Liver (tissue), 9 donors: ENCODE results near the gene MUL1. TPM values are rescaled to one million over a fixed set of nuclear protein-coding genes. Genes with fewer than 3 reads are reported as not detected.
A peak's percentile ranks its signal among the peaks of the same experiment; 100 is the strongest.

Experiments
- DNase-seq: peaks from one replicate; pipeline ENCODE4 v3.0.0-alpha.2; 2017; ENCODE audit warnings: low spot score
- H3K27ac ChIP-seq, 2 donors: one replicate each; pipeline ENCODE4 v1.7.0; 2013; ENCODE audit warnings: inconsistent platforms in 2 of 2, low read length in 2 of 2, control low read depth in 1 of 2, low read depth in 1 of 2, mild to moderate bottlenecking in 1 of 2
- H3K27me3 ChIP-seq, 4 donors: one replicate each; pipeline versions ENCODE4 v1.6.1 to v1.7.0; 2013; ENCODE audit warnings: low read length in 3 of 4, inconsistent platforms in 1 of 4, mild to moderate bottlenecking in 1 of 4, moderate library complexity in 1 of 4; ENCODE audit not compliant: control insufficient read depth in 4 of 4, insufficient read depth in 4 of 4
- H3K36me3 ChIP-seq, 4 donors: one replicate each; pipeline versions ENCODE4 v1.6.1 to v1.7.0; 2013; ENCODE audit warnings: low read length in 3 of 4, mild to moderate bottlenecking in 3 of 4, low read depth in 1 of 4, moderate library complexity in 1 of 4; ENCODE audit not compliant: control insufficient read depth in 4 of 4, insufficient read depth in 3 of 4
- H3K4me1 ChIP-seq, 4 donors: one replicate each; pipeline versions ENCODE4 v1.6.1 to v1.7.0; 2013; ENCODE audit warnings: low read length in 3 of 4, mild to moderate bottlenecking in 3 of 4, moderate library complexity in 1 of 4; ENCODE audit not compliant: control insufficient read depth in 4 of 4, insufficient read depth in 4 of 4
- H3K4me3 ChIP-seq, 3 donors: one replicate each; pipeline versions ENCODE4 v1.6.1 to v1.7.0; 2013; ENCODE audit warnings: low read length in 3 of 3, control low read depth in 1 of 3, low read depth in 1 of 3, mild to moderate bottlenecking in 1 of 3
- H3K9ac ChIP-seq, 2 donors: one replicate each; pipeline ENCODE4 v1.7.0; 2013; ENCODE audit warnings: low read length in 2 of 2, mild to moderate bottlenecking in 2 of 2, moderate library complexity in 2 of 2, control low read depth in 1 of 2, low read depth in 1 of 2
- H3K9me3 ChIP-seq, 4 donors: one replicate each; pipeline versions ENCODE4 v1.6.1 to v1.7.0; 2013; ENCODE audit warnings: low read length in 3 of 4; ENCODE audit not compliant: control insufficient read depth in 4 of 4
- EGR1 ChIP-seq, 2 donors: IDR thresholded peaks; 2 replicates each; pipeline ENCODE4 v1.6.1; 2016 to 2018; ENCODE audit warnings: antibody characterized with exemption in 2 of 2, low read depth in 2 of 2
- FOXA1 ChIP-seq: IDR thresholded peaks from 2 replicates; pipeline ENCODE4 v1.6.1; 2016; ENCODE audit warnings: antibody characterized with exemption
- FOXA2 ChIP-seq: IDR thresholded peaks from 2 replicates; pipeline ENCODE4 v1.6.1; 2016; ENCODE audit warnings: antibody characterized with exemption
- GABPA ChIP-seq, 2 donors: IDR thresholded peaks in 1 of 2; conservative IDR thresholded peaks in 1 of 2; 2 replicates each; pipeline ENCODE4 v1.6.1; 2016; ENCODE audit warnings: antibody characterized with exemption in 2 of 2, mild to moderate bottlenecking in 1 of 2, moderate library complexity in 1 of 2
- HNF4A ChIP-seq, 2 donors: conservative IDR thresholded peaks; 2 replicates each; pipeline ENCODE4 v1.6.1; 2016; ENCODE audit warnings: antibody characterized with exemption in 2 of 2, mild to moderate bottlenecking in 2 of 2
- RAD21 ChIP-seq, 2 donors: IDR thresholded peaks; 2 replicates each; pipeline ENCODE4 v1.6.1; 2016; ENCODE audit warnings: antibody characterized with exemption in 2 of 2, mild to moderate bottlenecking in 2 of 2
- RXRA ChIP-seq, 2 donors: IDR thresholded peaks; 2 replicates each; pipeline ENCODE4 v1.6.1; 2017 to 2018; ENCODE audit warnings: antibody characterized with exemption in 2 of 2, mild to moderate bottlenecking in 1 of 2
- TAF1 ChIP-seq: conservative IDR thresholded peaks from 2 replicates; pipeline ENCODE4 v1.6.1; 2016; ENCODE audit warnings: antibody characterized with exemption, mild to moderate bottlenecking
- YY1 ChIP-seq: IDR thresholded peaks from 2 replicates; pipeline ENCODE4 v1.6.1; 2016; ENCODE audit warnings: antibody characterized with exemption, mild to moderate bottlenecking
- WGBS: extraction: QIAGEN DNeasy Blood & Tissue Kit; methylation state at CpG from one replicate; pipeline ENCODE4 v1.1.7; 2013; 5-methylcytosine and 5-hydroxymethylcytosine counted together
- polyA plus RNA-seq, 2 donors: library from polyadenylated mRNA; stranded (reverse) in 1 of 2; unstranded in 1 of 2; fragments of 200-250 nt in 1 of 2; fragments of >200 nt in 1 of 2; fragmentation: Nextera tagmentation in 1 of 2; extraction: Ambion mirVana in 1 of 2; gene quantifications; one replicate each; pipeline versions ENCODE4 v1.2.1 to v1.2.3, GENCODE V29; 2013 to 2015
- total RNA-seq, 2 donors: library from RNA; depleted of rRNA; stranded (reverse); fragments of >200 nt; gene quantifications; one replicate each; pipeline ENCODE4 v1.2.3, GENCODE V29; 2014
- TF ChIP-seq, protein P1 (sequence below): IDR thresholded peaks from 2 replicates; pipeline ENCODE4 v1.6.1; 2016; ENCODE audit warnings: antibody characterized with exemption
- TF ChIP-seq, protein P2 (sequence below): IDR thresholded peaks from 2 replicates; pipeline ENCODE4 v1.6.1; 2016; ENCODE audit warnings: antibody characterized with exemption
- TF ChIP-seq, protein P3 (sequence below): IDR thresholded peaks from 2 replicates; pipeline ENCODE4 v1.6.1; 2016; ENCODE audit warnings: antibody characterized with exemption, mild to moderate bottlenecking
- donor health status: healthy.
- donor health status: healthy.
- donor health status: healthy.
- donor health status: healthy.
- donor health status: healthy.

The MUL1 gene
- total and polyA plus RNA-seq, 4 donors = 9.5 to 19.4 (median 16.8) TPM

DNA sequence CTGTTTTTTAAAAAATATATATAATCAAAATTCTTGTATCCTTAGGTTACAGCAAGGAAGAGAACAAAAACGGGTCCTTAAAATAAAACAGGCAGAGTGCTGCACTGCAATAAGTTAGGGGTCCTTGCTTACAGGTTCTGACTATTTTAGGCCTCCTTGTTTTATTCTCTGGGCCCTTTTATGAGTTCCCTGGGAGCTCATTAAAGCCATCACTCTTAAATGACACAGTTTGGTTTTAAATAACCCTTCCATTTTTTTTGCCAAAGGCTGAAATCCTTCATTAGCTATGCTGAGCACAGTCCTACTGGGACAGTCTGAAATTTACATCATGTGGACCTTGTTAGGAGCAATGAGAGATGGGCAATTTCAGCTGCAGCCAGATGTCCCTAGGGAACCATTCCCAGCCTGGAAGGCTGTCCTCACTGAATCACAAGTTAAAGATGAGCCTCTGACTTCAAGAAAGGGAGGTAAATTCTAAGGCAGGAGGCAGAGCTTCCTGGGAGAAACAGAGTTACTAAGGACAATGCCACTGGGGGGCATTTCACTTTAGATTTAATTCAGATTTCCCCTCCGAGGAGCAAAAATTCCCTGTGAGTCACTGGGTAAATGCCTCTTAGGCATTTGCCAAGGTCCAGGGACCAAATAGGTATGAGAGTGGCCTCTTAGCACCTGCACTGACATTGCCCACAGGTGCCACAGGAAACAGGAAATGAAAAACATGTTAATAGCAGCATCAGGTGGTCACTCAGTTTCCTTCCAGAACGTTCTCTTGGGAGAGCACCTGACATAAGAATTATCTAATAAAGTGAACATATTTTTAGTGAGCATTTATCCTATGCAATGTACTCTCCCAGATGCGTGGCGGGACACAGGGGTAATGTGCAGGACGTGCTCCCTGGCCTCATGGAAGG is 3.8 kb upstream of the MUL1 start (continued):
- no peak for TF ChIP-seq YY1
- TF ChIP-seq, protein P1, sequence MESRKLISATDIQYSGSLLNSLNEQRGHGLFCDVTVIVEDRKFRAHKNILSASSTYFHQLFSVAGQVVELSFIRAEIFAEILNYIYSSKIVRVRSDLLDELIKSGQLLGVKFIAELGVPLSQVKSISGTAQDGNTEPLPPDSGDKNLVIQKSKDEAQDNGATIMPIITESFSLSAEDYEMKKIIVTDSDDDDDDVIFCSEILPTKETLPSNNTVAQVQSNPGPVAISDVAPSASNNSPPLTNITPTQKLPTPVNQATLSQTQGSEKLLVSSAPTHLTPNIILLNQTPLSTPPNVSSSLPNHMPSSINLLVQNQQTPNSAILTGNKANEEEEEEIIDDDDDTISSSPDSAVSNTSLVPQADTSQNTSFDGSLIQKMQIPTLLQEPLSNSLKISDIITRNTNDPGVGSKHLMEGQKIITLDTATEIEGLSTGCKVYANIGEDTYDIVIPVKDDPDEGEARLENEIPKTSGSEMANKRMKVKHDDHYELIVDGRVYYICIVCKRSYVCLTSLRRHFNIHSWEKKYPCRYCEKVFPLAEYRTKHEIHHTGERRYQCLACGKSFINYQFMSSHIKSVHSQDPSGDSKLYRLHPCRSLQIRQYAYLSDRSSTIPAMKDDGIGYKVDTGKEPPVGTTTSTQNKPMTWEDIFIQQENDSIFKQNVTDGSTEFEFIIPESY = no peak
- no peak for TF ChIP-seq HNF4A (conservative IDR thresholded peaks at IDR 0.05)

DNA sequence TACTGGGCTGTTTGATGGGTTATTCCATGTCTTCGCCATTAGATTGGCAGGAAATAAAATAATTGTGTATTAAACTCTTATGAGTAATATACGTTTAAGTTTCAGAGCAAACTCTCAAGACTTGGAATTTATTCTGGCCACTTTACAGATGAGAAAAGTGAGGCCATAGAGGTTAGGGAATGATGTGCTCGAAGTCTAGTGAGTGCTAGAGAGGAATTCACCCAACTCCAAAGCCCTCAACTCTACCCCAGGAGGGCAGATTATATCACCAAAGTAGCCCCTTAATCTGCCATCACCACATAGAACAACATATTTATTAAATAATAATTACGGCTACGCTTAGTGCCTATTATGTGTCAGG is 440 bp upstream of the MUL1 start:
- TF ChIP-seq, protein P2, sequence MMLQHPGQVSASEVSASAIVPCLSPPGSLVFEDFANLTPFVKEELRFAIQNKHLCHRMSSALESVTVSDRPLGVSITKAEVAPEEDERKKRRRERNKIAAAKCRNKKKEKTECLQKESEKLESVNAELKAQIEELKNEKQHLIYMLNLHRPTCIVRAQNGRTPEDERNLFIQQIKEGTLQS = no peak
- TF ChIP-seq, protein P3, sequence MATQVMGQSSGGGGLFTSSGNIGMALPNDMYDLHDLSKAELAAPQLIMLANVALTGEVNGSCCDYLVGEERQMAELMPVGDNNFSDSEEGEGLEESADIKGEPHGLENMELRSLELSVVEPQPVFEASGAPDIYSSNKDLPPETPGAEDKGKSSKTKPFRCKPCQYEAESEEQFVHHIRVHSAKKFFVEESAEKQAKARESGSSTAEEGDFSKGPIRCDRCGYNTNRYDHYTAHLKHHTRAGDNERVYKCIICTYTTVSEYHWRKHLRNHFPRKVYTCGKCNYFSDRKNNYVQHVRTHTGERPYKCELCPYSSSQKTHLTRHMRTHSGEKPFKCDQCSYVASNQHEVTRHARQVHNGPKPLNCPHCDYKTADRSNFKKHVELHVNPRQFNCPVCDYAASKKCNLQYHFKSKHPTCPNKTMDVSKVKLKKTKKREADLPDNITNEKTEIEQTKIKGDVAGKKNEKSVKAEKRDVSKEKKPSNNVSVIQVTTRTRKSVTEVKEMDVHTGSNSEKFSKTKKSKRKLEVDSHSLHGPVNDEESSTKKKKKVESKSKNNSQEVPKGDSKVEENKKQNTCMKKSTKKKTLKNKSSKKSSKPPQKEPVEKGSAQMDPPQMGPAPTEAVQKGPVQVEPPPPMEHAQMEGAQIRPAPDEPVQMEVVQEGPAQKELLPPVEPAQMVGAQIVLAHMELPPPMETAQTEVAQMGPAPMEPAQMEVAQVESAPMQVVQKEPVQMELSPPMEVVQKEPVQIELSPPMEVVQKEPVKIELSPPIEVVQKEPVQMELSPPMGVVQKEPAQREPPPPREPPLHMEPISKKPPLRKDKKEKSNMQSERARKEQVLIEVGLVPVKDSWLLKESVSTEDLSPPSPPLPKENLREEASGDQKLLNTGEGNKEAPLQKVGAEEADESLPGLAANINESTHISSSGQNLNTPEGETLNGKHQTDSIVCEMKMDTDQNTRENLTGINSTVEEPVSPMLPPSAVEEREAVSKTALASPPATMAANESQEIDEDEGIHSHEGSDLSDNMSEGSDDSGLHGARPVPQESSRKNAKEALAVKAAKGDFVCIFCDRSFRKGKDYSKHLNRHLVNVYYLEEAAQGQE = no peak
- TF ChIP-seq RXRA (IDR thresholded peaks at IDR 0.05) = no peak
- peaks cover 1 to 27% (median 16%) of the 10 kb centered on the region in 4 donors for H3K4me1 ChIP-seq
- peak overlapping the region in 1 of 2 donors; percentile 47 for H3K9ac ChIP-seq
- no peak for DNase-seq
- peaks cover 0 to 2% (median 0%) of the 10 kb centered on the region in 4 donors for H3K27me3 ChIP-seq
- 65% methylated on average over 5 of the region's 5 CpGs for WGBS
- H3K36me3 ChIP-seq = no peaks in the 10 kb centered on the region
- peak overlapping the region; percentile 73 to 93 (median 91) for H3K4me3 ChIP-seq
- H3K9me3 ChIP-seq = no peaks in the 10 kb centered on the region
- peak overlapping the region in 1 of 2 donors; percentile 68 for H3K27ac ChIP-seq

DNA sequence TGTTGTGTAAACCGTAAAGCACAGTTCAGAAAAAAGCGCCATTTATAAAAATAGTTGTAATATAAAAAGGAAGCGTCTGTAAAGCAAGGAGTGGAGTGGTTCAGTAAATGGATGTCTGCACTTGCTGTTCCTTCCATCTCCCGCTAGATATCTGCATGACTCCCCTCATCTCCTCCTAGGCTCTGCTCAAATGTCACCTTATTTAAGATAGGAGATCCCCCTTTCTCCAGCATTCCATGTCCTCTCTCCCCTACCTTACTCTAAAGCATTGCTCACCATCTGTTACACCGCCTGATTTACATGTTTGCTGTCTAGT is 745 bp downstream of the MUL1 start:
- H3K27ac ChIP-seq = peak overlapping the region in 1 of 2 donors; percentile 74
- WGBS = 40% methylated on average over 5 of the region's 5 CpGs

DNA sequence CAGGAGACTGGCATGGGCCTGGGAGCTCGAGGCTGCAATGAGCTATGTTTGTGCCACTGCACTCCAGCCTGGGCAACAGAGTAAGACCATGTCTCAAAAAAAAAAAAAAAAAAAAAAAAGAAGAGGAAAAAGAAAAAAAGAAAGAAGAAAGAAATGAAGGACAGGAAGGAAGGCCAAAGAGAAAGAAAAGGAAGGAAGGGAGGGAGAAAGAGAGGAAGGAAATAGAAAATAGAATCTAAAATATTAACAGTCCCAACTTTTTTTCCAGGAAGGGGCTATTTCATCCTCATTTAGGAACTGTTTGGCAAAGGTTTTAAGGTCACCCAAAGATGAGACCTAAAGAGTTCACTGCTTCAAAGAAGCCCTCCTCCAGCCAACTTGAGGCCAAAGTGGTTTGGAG is 2.5 kb downstream of the MUL1 start:
- no peak for TF ChIP-seq EGR1 (IDR thresholded peaks at IDR 0.05; ENCODE audit: low read depth in 2 of 2)
- TF ChIP-seq, protein P1 = no peak
- TF ChIP-seq, protein P3 = no peak
- no peak for TF ChIP-seq RAD21 (IDR thresholded peaks at IDR 0.05)
- TF ChIP-seq TAF1 = no peak
- no peak for TF ChIP-seq GABPA (IDR thresholded peaks at IDR 0.05 in 1 of 2, conservative IDR thresholded peaks at IDR 0.05 in 1 of 2)
- TF ChIP-seq FOXA2 = no peak
- no peak for TF ChIP-seq YY1
- H3K4me3 ChIP-seq = no peak overlapping the region
- no peak overlapping the region for H3K9ac ChIP-seq
- H3K27ac ChIP-seq = no peak overlapping the region
- H3K4me1 ChIP-seq = peaks cover 1 to 27% (median 16%) of the 10 kb centered on the region in 4 donors
- no peaks in the 10 kb centered on the region for H3K27me3 ChIP-seq
- H3K36me3 ChIP-seq = peaks cover 11 to 21% (median 17%) of the 10 kb centered on the region in 4 donors
- no peaks in the 10 kb centered on the region for H3K9me3 ChIP-seq
- no peak for DNase-seq
- WGBS = 96% methylated on average over 1 of the region's 1 CpG

More for the DNA sequence above, 745 bp downstream of the MUL1 start:
- DNase-seq = no peak
- Histone ChIP-seq H3K9me3 (no peaks in the 10 kb centered on the region), H3K27me3 (peaks cover 0 to 2% (median 0%) of the 10 kb centered on the region in 4 donors), H3K9ac (peak overlapping the region; percentile 57 to 81), H3K36me3 (peaks cover 0 to 4% (median under 1%) of the 10 kb centered on the region in 4 donors), H3K4me1 (peaks cover 1 to 27% (median 16%) of the 10 kb centered on the region in 4 donors), H3K4me3 (peak overlapping the region; percentile 73 to 93 (median 91))
- no peak for TF ChIP-seq FOXA1
- peak in 1 of 2 donors; percentile 2 for TF ChIP-seq EGR1 (IDR thresholded peaks at IDR 0.05; ENCODE audit: low read depth in 2 of 2)
